NCI-H82 treated with DMSO at 0.1 percent for 48 hours (cell line): ENCODE measurements around the gene DHH.

ENCODE experiments used
- DNase-seq: peaks from one replicate; lab custom pipeline; 2025; ENCODE audit not compliant: unreplicated experiment; lab: John Stamatoyannopoulos, UW

Gene DHH

GRCh38 chr12:49051777-49052438 lies 42.7 kb downstream of the DHH start:
- DNase-seq: no peak

- DNase-seq: no peak
These were observed 43.2 kb downstream of the DHH start for GRCh38 chr12:49051373-49051764.

- no peak for DNase-seq
These were observed 43.9 kb downstream of the DHH start for GRCh38 chr12:49050507-49051372.

GRCh38 chr12:49049566-49050224 lies 44.9 kb downstream of the DHH start:
- DNase-seq: no peak

GRCh38 chr12:49048953-49049352 lies 45.6 kb downstream of the DHH start:
- no peak for DNase-seq

- no peak for DNase-seq
These were observed 48.3 kb downstream of the DHH start for GRCh38 chr12:49046129-49046895.

GRCh38 chr12:49044660-49045059 lies 49.9 kb downstream of the DHH start:
- no peak for DNase-seq

GRCh38 chr12:49043856-49044258 lies 50.7 kb downstream of the DHH start:
- peak; percentile 47 for DNase-seq

- no peak for DNase-seq
These were observed 51.4 kb downstream of the DHH start for GRCh38 chr12:49043241-49043640.

- DNase-seq: no peak
These were observed 52.6 kb downstream of the DHH start for GRCh38 chr12:49041881-49042484.

GRCh38 chr12:49041036-49041880 lies 53.3 kb downstream of the DHH start:
- no peak for DNase-seq

- no peak for DNase-seq
These were observed 54.2 kb downstream of the DHH start for GRCh38 chr12:49040364-49040855.

GRCh38 chr12:49039421-49040363 lies 54.9 kb downstream of the DHH start:
- no peak for DNase-seq

GRCh38 chr12:49038291-49038955 lies 56.2 kb downstream of the DHH start:
- DNase-seq: no peak

- DNase-seq: no peak
These were observed 56.7 kb downstream of the DHH start for GRCh38 chr12:49037947-49038237.

GRCh38 chr12:49037111-49037946 lies 57.3 kb downstream of the DHH start:
- DNase-seq: no peak
